ENCODE results near the gene HTD2.

- TF ChIP-seq EZH2 (IDR thresholded peaks at IDR 0.05; ENCODE audit: insufficient read depth, poor library complexity, severe bottlenecking) (no peak), EZH2phosphoT487 (IDR thresholded peaks at IDR 0.05; ENCODE audit: insufficient read depth, low read depth) (no peak)
Measured at GRCh38 chr3:58271901-58272501, 34.3 kb upstream of the HTD2 start.
